ENCODE results near the gene FOXC1.
A peak's percentile ranks its signal among the peaks of the same experiment; 100 is the strongest.

FOXC1 gene

GRCh38 chr6:1600063-1600763, 9.5 kb upstream of the FOXC1 start:
- DNase-seq = no peak

GRCh38 chr6:1600764-1601157, 9.0 kb upstream of the FOXC1 start:
- no peak for DNase-seq

- DNase-seq = no peak
Observed at GRCh38 chr6:1601158-1602048, 8.3 kb upstream of the FOXC1 start.

- no peak for DNase-seq
Observed at GRCh38 chr6:1602049-1602713, 7.5 kb upstream of the FOXC1 start.

- DNase-seq = no peak
Observed at GRCh38 chr6:1603708-1604107, 6.0 kb upstream of the FOXC1 start.

GRCh38 chr6:1604158-1605003, 5.3 kb upstream of the FOXC1 start:
- no peak for DNase-seq

- no peak for DNase-seq
Observed at GRCh38 chr6:1605004-1605892, 4.5 kb upstream of the FOXC1 start.

DNA sequence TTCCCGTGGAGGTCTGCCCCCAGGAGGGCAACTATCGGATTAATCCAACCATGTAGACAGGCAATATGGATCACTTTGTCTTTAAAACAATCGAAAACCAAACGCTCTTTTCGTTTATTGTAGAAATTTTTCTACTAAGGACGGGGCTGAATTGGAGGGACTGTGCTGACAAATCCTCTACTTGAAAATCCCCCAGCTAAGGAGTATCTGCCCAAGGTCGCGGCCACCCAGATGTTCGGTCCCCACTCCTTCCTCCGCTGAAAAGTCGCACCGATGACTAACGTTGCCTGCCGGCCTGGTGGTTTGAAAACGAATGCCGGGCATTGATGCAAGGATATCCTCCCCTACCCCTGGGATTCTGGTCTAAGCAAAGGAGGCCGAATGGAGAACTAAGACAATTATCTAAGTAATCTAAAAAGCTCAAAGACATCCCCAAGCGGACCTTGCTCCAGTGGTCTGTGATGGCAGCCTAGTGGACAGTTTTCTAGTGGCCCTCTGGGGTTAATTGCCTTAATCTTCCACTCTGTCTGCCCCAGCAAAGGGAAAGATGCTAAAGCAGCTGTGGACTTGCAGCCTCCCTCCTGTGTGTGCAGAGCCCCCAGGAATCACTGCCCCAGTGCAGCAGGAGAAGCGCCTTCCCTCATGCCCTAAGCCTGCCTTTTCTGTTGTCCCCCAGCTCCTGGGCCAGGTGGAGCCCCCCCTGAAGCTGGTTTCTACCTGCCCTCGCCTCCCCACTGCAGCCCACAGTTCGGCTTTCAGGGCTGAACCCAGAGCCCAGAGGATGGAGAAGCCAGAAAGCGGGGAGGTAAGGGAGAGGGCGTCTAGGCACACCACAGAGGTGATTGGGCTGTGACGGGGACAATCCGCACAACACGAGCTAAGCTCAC, 3.6 kb upstream of the FOXC1 start:
- DNase-seq = no peak

DNA sequence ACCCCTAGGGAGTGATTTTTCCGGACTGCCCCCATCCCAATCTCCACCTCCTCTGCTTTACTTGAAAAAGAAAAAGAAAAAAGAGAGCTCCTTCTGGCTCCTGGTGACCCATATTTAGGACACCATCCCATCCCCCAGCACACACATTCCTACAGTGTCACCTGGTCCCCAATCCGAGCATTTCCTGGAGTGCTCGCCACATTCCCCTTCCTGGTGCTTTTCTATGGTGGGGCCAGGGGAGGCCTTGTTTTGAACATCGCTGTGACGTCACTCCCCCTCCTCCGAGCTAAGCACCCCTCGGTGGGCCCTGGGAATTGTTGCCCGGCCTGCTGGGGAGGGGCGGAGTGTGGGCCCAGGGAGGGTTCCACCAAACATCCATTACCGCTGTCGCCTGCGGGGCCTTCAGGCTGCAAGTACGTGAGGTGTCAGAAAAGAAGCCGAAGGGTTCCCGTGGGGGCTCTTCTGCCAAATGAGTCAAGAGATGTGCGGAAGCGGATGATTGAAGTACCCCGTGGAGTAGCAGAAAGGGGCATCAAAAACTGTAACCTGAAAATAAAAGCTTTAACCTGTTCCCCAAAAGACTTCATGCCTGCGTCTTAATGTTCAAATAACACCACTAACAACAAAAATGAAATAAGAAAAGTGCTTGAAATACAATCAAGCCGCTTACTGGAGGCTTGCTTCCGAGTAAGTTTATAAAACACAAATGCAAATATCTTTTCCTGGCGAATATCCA, 2.8 kb upstream of the FOXC1 start:
- DNase-seq = peak; percentile 18

- DNase-seq = peak; percentile 26
Observed at GRCh38 chr6:1607516-1608221, 2.0 kb upstream of the FOXC1 start.

- no peak for DNase-seq
Observed at GRCh38 chr6:1608222-1609040, 1.3 kb upstream of the FOXC1 start.

DNA sequence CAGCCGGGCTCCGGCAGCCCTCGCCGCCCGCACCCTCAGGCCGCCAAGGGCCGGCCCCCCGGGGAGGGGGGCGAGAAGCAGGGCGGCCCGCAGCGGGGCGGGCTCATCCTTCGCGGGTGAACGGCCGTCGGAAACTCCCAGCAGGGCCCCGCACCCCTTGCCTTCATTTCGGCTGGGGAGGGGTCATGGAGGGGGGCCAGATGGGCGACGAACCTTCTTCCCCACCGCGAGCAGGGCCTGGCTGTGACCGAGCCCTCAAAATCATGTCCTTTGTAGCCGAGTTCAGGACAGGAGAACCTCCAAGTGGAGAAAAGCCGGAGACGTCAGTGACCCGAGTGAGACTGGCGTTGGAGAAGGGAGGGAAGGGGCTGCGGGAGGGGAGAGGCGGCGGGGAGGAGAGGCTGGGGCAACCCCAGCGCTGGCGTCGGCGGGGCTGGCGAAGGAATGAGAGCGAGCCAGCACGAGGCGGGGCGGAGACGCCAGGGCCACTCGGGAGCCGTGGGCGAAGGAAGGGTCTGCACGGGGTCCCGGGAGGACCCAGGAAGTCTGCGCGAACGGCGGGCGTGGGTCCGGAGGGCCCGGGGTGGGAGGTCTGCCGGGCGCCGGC, 571 bp upstream of the FOXC1 start:
- peak; percentile 45 for DNase-seq

DNA sequence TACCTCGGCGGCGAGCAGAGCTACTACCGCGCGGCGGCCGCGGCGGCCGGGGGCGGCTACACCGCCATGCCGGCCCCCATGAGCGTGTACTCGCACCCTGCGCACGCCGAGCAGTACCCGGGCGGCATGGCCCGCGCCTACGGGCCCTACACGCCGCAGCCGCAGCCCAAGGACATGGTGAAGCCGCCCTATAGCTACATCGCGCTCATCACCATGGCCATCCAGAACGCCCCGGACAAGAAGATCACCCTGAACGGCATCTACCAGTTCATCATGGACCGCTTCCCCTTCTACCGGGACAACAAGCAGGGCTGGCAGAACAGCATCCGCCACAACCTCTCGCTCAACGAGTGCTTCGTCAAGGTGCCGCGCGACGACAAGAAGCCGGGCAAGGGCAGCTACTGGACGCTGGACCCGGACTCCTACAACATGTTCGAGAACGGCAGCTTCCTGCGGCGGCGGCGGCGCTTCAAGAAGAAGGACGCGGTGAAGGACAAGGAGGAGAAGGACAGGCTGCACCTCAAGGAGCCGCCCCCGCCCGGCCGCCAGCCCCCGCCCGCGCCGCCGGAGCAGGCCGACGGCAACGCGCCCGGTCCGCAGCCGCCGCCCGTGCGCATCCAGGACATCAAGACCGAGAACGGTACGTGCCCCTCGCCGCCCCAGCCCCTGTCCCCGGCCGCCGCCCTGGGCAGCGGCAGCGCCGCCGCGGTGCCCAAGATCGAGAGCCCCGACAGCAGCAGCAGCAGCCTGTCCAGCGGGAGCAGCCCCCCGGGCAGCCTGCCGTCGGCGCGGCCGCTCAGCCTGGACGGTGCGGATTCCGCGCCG, 994 bp downstream of the FOXC1 start:
- no peak for DNase-seq

DNA sequence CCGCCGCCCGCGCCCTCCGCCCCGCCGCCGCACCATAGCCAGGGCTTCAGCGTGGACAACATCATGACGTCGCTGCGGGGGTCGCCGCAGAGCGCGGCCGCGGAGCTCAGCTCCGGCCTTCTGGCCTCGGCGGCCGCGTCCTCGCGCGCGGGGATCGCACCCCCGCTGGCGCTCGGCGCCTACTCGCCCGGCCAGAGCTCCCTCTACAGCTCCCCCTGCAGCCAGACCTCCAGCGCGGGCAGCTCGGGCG, 1.5 kb downstream of the FOXC1 start:
- no peak for DNase-seq

GRCh38 chr6:1611572-1612298, 2.0 kb downstream of the FOXC1 start:
- no peak for DNase-seq

DNA sequence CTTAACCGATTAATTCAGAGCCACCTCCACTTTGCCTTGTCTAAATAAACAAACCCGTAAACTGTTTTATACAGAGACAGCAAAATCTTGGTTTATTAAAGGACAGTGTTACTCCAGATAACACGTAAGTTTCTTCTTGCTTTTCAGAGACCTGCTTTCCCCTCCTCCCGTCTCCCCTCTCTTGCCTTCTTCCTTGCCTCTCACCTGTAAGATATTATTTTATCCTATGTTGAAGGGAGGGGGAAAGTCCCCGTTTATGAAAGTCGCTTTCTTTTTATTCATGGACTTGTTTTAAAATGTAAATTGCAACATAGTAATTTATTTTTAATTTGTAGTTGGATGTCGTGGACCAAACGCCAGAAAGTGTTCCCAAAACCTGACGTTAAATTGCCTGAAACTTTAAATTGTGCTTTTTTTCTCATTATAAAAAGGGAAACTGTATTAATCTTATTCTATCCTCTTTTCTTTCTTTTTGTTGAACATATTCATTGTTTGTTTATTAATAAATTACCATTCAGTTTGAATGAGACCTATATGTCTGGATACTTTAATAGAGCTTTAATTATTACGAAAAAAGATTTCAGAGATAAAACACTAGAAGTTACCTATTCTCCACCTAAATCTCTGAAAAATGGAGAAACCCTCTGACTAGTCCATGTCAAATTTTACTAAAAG, 2.7 kb downstream of the FOXC1 start:
- DNase-seq = no peak

Data from NCI-H345 (cell line).